A549 (cell line): ENCODE data around the gene TSPAN18.

Experiments used
- BHLHE40 ChIP-seq: IDR thresholded peaks from 2 replicates; pipeline ENCODE4 v1.6.1; 2012; ENCODE audit warnings: low read depth, low read length, inconsistent platforms
- MYC ChIP-seq: IDR thresholded peaks from 2 replicates; pipeline ENCODE4 v1.6.1; 2012; ENCODE audit warnings: mild to moderate bottlenecking, inconsistent platforms, low read length, improper control_type of control experiment, borderline replicate concordance
- RAD21 ChIP-seq, 2 experiments: fragments of >200 bp in 1 of 2; sonication (Bioruptor Twin) in 1 of 2; formaldehyde crosslinking in 1 of 2; IDR thresholded peaks in 1 of 2; conservative IDR thresholded peaks in 1 of 2; 2 replicates in 1 of 2; 3 replicates in 1 of 2; pipeline ENCODE4 v1.6.1; 2012 to 2018; ENCODE audit warnings: inconsistent platforms in 1 of 2
- TF ChIP-seq, protein P1 (sequence below): fragments of >200 bp; sonication (Bioruptor Twin); formaldehyde crosslinking; IDR thresholded peaks from 3 replicates; pipeline ENCODE4 v1.5.1; 2016
- TF ChIP-seq, protein P2 (sequence below): fragments of 450-650 bp; IDR thresholded peaks from 2 replicates; pipeline ENCODE4 v1.6.1; 2014; ENCODE audit warnings: antibody characterized with exemption

DNA sequence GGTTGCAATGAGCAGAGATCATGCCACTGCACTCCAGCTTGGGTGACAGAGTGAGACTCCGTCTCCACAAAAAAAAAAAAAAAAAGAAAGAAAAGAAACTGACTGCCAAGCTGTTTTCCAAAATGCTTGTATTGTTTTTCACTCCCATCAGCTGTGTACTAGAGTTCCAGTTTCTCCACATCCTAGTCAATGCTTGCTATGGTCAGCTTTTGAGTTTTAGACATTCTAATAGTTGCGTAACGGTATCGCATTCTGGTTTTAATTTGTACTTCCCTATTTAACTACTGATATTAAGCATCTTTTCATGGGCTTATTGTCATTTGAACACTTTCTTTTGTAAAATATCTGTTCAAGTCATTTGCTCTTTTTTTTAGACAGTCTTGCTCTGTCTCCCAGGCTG is 55.7 kb downstream of the TSPAN18 start:
- TF ChIP-seq, protein P1, sequence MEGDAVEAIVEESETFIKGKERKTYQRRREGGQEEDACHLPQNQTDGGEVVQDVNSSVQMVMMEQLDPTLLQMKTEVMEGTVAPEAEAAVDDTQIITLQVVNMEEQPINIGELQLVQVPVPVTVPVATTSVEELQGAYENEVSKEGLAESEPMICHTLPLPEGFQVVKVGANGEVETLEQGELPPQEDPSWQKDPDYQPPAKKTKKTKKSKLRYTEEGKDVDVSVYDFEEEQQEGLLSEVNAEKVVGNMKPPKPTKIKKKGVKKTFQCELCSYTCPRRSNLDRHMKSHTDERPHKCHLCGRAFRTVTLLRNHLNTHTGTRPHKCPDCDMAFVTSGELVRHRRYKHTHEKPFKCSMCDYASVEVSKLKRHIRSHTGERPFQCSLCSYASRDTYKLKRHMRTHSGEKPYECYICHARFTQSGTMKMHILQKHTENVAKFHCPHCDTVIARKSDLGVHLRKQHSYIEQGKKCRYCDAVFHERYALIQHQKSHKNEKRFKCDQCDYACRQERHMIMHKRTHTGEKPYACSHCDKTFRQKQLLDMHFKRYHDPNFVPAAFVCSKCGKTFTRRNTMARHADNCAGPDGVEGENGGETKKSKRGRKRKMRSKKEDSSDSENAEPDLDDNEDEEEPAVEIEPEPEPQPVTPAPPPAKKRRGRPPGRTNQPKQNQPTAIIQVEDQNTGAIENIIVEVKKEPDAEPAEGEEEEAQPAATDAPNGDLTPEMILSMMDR: no peak
- no peak for TF ChIP-seq BHLHE40
- no peak for TF ChIP-seq RAD21 (conservative IDR thresholded peaks at IDR 0.05 in 1 of 2, IDR thresholded peaks at IDR 0.05 in 1 of 2)
- TF ChIP-seq, protein P2, sequence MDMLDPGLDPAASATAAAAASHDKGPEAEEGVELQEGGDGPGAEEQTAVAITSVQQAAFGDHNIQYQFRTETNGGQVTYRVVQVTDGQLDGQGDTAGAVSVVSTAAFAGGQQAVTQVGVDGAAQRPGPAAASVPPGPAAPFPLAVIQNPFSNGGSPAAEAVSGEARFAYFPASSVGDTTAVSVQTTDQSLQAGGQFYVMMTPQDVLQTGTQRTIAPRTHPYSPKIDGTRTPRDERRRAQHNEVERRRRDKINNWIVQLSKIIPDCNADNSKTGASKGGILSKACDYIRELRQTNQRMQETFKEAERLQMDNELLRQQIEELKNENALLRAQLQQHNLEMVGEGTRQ: no peak
- no peak for TF ChIP-seq MYC
